ENCODE data around the gene NCBP2.

NCBP2 gene

GRCh38 chr3:196901768-196902167 lies 40.6 kb downstream of the NCBP2 start:
- TF ChIP-seq CTCF (conservative IDR thresholded peaks at IDR 0.05; ENCODE audit: low read depth, low read length) = no peak
- Histone ChIP-seq H3K9ac (no peak overlapping the region), H2AFZ (ENCODE audit: low read depth) (no peak overlapping the region)

GRCh38 chr3:196896229-196896628 lies 46.1 kb downstream of the NCBP2 start:
- Histone ChIP-seq H3K4me1 (ENCODE audit: low read depth, poor library complexity, severe bottlenecking) (no peaks in the 10 kb centered on the region), H2AFZ (ENCODE audit: low read depth) (no peak overlapping the region), H3K27ac (no peak overlapping the region), H3K4me3 (IDR thresholded peaks at IDR 0.05; ENCODE audit: insufficient read depth, low read depth, low read length) (no peak overlapping the region), H4K20me1 (ENCODE audit: insufficient read depth) (peaks cover 8% of the 10 kb centered on the region; the same call in 1 of the 2 replicates), H3K27me3 (ENCODE audit: insufficient read depth, low read depth) (no peaks in the 10 kb centered on the region), H3K79me2 (ENCODE audit: insufficient read depth, low read depth) (peaks cover 46% of the 10 kb centered on the region; the same call in 1 of the 2 replicates), H3K9ac (no peak overlapping the region), H3K4me2 (no peak overlapping the region), H3K36me3 (ENCODE audit: insufficient read depth) (no peaks in the 10 kb centered on the region)
- TF ChIP-seq CTCF (conservative IDR thresholded peaks at IDR 0.05; ENCODE audit: low read depth, low read length) = no peak

More at GRCh38 chr3:196901768-196902167, 40.6 kb downstream of the NCBP2 start:
- peaks cover 6% of the 10 kb centered on the region; the same call in 1 of the 2 replicates for H3K36me3 ChIP-seq (ENCODE audit: insufficient read depth)
- no peaks in the 10 kb centered on the region for H4K20me1 ChIP-seq (ENCODE audit: insufficient read depth)
- no peak overlapping the region for H3K27ac ChIP-seq
- H3K27me3 ChIP-seq (ENCODE audit: insufficient read depth, low read depth) = no peaks in the 10 kb centered on the region
- peaks cover 9% of the 10 kb centered on the region; the same call in 1 of the 2 replicates for H3K79me2 ChIP-seq (ENCODE audit: insufficient read depth, low read depth)
- H3K4me2 ChIP-seq = no peak overlapping the region
- no peak overlapping the region for H3K4me3 ChIP-seq (IDR thresholded peaks at IDR 0.05; ENCODE audit: insufficient read depth, low read depth, low read length)
- no peaks in the 10 kb centered on the region for H3K4me1 ChIP-seq (ENCODE audit: low read depth, poor library complexity, severe bottlenecking)

- Histone ChIP-seq H4K20me1 (ENCODE audit: insufficient read depth) (peaks cover 8% of the 10 kb centered on the region; the same call in 1 of the 2 replicates), H3K79me2 (ENCODE audit: insufficient read depth, low read depth) (peaks cover 60% of the 10 kb centered on the region; the same call in 1 of the 2 replicates), H3K36me3 (ENCODE audit: insufficient read depth) (no peaks in the 10 kb centered on the region), H3K4me1 (ENCODE audit: low read depth, poor library complexity, severe bottlenecking) (peaks cover 5% of the 10 kb centered on the region), H3K4me3 (IDR thresholded peaks at IDR 0.05; ENCODE audit: insufficient read depth, low read depth, low read length) (no peak overlapping the region), H3K4me2 (no peak overlapping the region), H3K9ac (no peak overlapping the region), H3K27me3 (ENCODE audit: insufficient read depth, low read depth) (no peaks in the 10 kb centered on the region), H2AFZ (ENCODE audit: low read depth) (no peak overlapping the region), H3K27ac (no peak overlapping the region)
- TF ChIP-seq CTCF (conservative IDR thresholded peaks at IDR 0.05; ENCODE audit: low read depth, low read length) = no peak
These were observed 47.6 kb downstream of the NCBP2 start for GRCh38 chr3:196894557-196895295.

- Histone ChIP-seq H3K27ac (no peak overlapping the region), H3K79me2 (ENCODE audit: insufficient read depth, low read depth) (peaks cover 60% of the 10 kb centered on the region; the same call in 1 of the 2 replicates), H3K9ac (no peak overlapping the region), H3K4me1 (ENCODE audit: low read depth, poor library complexity, severe bottlenecking) (peaks cover 16% of the 10 kb centered on the region), H2AFZ (ENCODE audit: low read depth) (no peak overlapping the region), H3K4me2 (no peak overlapping the region), H3K4me3 (IDR thresholded peaks at IDR 0.05; ENCODE audit: insufficient read depth, low read depth, low read length) (no peak overlapping the region), H3K27me3 (ENCODE audit: insufficient read depth, low read depth) (no peaks in the 10 kb centered on the region), H4K20me1 (ENCODE audit: insufficient read depth) (peaks cover 8% of the 10 kb centered on the region; the same call in 1 of the 2 replicates), H3K36me3 (ENCODE audit: insufficient read depth) (peaks cover 16% of the 10 kb centered on the region; the same call in 1 of the 2 replicates)
- no peak for TF ChIP-seq CTCF (conservative IDR thresholded peaks at IDR 0.05; ENCODE audit: low read depth, low read length)
These were observed 52.3 kb downstream of the NCBP2 start for GRCh38 chr3:196889844-196890708.

Measured in KMS-11 (cell line).